Effector memory CD4-positive, alpha-beta T cell (primary cell): ENCODE results near the gene EXOC7.
"Not testable (repeated sequence)": the region's sequence is repeated elsewhere in the genome, so short reads cannot be mapped to it uniquely, and the experiment has no call there.

Experiments
- DNase-seq, 3 donors: peaks; one replicate each; pipeline ENCODE4 v3.0.0-alpha.2; 2020
- H3K27ac ChIP-seq: 2 replicates; pipeline ENCODE4 v1.7.0; 2013; ENCODE audit warnings: mild to moderate bottlenecking, low read length, moderate library complexity; ENCODE audit not compliant: insufficient read depth, poor library complexity, severe bottlenecking
- H3K27me3 ChIP-seq: replicated peaks from 2 replicates; pipeline ENCODE4 v1.7.0; 2013; ENCODE audit warnings: mild to moderate bottlenecking, low read length; ENCODE audit not compliant: insufficient read depth, control insufficient read depth, poor library complexity, severe bottlenecking
- H3K36me3 ChIP-seq: 2 replicates; pipeline ENCODE4 v1.7.0; 2013; ENCODE audit warnings: mild to moderate bottlenecking, low read length, moderate library complexity; ENCODE audit not compliant: control insufficient read depth, insufficient read depth
- H3K4me1 ChIP-seq: 2 replicates; pipeline ENCODE4 v1.7.0; 2013; ENCODE audit warnings: low read length, mild to moderate bottlenecking; ENCODE audit not compliant: control insufficient read depth, insufficient read depth, poor library complexity, severe bottlenecking
- H3K4me3 ChIP-seq: 2 replicates; pipeline ENCODE4 v1.7.0; 2013; ENCODE audit warnings: low read length, low read depth, mild to moderate bottlenecking; ENCODE audit not compliant: insufficient read depth, poor library complexity, severe bottlenecking
- H3K9me3 ChIP-seq: 2 replicates; pipeline ENCODE4 v1.7.0; 2013; ENCODE audit warnings: mild to moderate bottlenecking, low read length, moderate library complexity; ENCODE audit not compliant: control insufficient read depth

Gene EXOC7

GRCh38 chr17:76051561-76051960 is 52.0 kb downstream of the EXOC7 start:
- H3K27ac ChIP-seq = no peak overlapping the region
- peaks cover 74% of the 10 kb centered on the region for H3K36me3 ChIP-seq
- H3K9me3 ChIP-seq = no peaks in the 10 kb centered on the region
- no peak overlapping the region for H3K4me3 ChIP-seq
- DNase-seq = no peak
- no peaks in the 10 kb centered on the region for H3K27me3 ChIP-seq
- no peaks in the 10 kb centered on the region for H3K4me1 ChIP-seq

GRCh38 chr17:76050538-76051467 is 52.8 kb downstream of the EXOC7 start:
- H3K27me3 ChIP-seq = no peaks in the 10 kb centered on the region
- H3K36me3 ChIP-seq = peaks cover 73% of the 10 kb centered on the region
- H3K9me3 ChIP-seq = no peaks in the 10 kb centered on the region
- no peak overlapping the region for H3K4me3 ChIP-seq
- H3K27ac ChIP-seq = no peak overlapping the region
- no peak for DNase-seq
- H3K4me1 ChIP-seq = no peaks in the 10 kb centered on the region

DNA sequence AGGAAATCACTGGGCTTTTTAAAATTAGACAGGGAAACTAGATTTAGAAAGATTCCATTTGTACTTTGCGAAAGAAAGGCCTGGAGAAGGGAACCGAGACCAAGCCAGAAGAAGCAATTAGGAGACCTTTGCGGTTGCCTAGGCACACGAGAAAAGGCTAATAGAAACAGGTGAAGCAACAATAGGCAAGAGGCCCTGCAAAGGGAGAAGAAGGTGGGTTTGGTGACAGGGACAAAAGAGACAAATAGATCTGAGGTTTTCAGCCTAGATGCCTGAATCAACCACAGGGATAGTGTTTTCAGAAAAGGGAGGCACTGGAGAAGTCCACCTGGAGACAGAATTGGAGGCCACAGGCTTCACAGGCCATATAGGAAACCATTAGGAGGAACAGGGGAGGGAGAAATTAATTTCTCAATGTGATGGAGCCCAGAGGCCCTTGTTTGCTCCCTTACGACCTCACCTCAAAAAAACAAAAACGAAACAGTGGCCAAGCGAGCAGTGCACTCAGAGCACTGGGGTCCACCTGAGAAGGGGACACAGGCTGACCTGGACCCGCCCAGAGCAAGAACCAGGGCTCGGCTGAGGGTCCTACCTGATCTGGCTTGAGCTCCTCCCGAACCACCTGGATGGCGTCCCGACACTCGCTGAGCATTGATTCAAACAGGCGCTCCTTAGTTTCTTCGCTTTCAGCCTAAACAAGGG is 53.6 kb downstream of the EXOC7 start:
- H3K36me3 ChIP-seq = peaks cover 74% of the 10 kb centered on the region
- no peak for DNase-seq

DNA sequence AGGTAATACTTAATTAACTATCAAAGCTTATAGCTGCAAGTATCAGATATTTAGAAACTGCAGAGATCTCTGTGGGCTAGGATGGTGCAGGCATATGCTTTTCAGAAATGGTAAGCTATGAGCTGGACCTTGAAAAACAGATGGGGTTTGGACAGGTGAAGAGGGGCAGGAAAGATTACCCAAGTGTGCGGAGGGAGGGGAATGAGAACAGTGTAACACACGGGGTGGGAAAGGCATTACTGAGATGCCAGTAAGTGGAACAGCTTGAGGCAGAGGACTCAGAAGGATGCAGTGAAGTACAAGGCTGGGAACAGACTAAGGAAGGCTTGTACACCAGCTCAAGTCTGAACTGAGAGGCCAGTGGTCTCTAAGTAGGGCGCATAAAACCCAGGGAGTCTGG is 54.3 kb downstream of the EXOC7 start:
- Histone ChIP-seq H3K4me3 (no peak overlapping the region), H3K9me3 (no peaks in the 10 kb centered on the region), H3K4me1 (no peaks in the 10 kb centered on the region), H3K27me3 (no peaks in the 10 kb centered on the region), H3K27ac (no peak overlapping the region), H3K36me3 (peaks cover 80% of the 10 kb centered on the region)
- DNase-seq = no peak

More for the DNA sequence above, 53.6 kb downstream of the EXOC7 start:
- Histone ChIP-seq H3K27ac (peak overlapping the region; percentile 7), H3K9me3 (no peaks in the 10 kb centered on the region), H3K27me3 (no peaks in the 10 kb centered on the region), H3K4me1 (no peaks in the 10 kb centered on the region), H3K4me3 (no peak overlapping the region)

DNA sequence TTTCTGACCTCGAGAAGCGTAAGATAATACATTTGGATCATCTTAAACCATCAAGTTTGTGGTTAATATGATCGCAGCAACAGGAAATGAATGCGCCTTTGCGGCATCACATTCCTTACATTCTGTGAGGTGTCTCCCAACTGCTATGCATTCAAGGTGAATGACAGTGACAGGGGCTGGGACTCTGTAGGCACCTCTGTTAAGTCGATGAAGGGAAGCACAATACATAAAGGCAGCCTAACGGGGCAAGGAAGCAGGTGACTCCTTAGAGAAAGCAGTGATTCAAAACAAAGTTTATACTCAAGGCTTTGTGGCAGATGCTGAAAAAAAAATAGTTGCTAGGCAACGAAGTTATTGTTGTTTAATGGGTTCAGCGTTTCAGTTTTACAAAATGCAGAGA is 54.9 kb downstream of the EXOC7 start:
- Histone ChIP-seq H3K9me3 (no peaks in the 10 kb centered on the region), H3K27ac (no peak overlapping the region), H3K4me1 (no peaks in the 10 kb centered on the region), H3K36me3 (peaks cover 81% of the 10 kb centered on the region), H3K4me3 (no peak overlapping the region), H3K27me3 (no peaks in the 10 kb centered on the region)
- DNase-seq = no peak

DNA sequence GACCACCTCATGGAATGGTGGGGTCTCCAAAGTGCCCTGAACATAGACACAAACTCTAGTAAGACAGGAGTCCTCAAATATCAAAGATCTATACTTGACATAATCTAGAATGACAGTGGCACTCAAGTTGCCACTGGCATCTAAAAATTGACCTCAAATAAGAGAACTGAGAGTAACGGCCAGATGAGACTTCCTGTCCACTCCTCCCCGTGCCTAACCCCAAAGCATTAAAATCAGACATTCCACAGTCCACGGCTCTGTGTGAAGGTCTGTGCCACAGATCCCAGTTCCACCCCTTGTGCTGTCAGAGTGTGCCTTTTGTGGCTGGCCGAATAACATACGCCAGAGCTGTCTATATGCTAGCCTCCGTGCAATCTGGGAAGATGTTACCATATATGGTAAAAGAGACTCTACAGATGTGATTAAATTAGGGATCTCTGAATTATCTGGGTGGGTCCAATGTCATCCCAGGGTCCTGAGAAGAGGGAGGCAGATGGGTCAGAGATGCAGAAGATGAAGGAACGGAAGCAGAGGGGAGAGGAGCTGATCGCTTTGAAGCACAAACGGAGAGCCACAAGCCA is 55.5 kb downstream of the EXOC7 start:
- Histone ChIP-seq H3K27ac (no peak overlapping the region), H3K9me3 (no peaks in the 10 kb centered on the region)

DNA sequence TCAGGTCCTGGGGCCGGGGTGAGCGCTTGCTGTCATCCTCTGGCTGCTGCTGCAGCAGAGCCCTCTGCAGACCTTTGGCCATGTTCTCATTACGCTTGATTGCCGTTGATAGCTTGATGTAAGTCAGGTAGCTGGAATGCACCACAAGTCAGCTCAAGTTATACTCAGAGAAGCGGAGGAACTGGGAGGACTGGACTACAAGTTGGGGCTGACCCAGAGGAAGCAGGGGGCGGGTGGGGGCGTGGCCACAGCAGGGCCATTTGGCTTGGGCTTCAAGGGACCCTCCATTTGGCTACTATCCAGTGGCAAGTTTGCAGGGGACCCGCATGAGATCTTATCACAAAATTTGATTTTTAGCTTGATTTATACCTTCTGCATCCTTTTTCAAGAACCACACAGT is 57.5 kb downstream of the EXOC7 start:
- DNase-seq = no peak
- Histone ChIP-seq H3K36me3 (peaks cover 89% of the 10 kb centered on the region), H3K27me3 (no peaks in the 10 kb centered on the region), H3K4me1 (no peaks in the 10 kb centered on the region), H3K27ac (no peak overlapping the region), H3K4me3 (no peak overlapping the region), H3K9me3 (no peaks in the 10 kb centered on the region)

More for the DNA sequence above, 55.5 kb downstream of the EXOC7 start:
- H3K4me3 ChIP-seq = no peak overlapping the region
- H3K27me3 ChIP-seq = no peaks in the 10 kb centered on the region
- no peaks in the 10 kb centered on the region for H3K4me1 ChIP-seq
- DNase-seq = no peak
- peaks cover 82% of the 10 kb centered on the region for H3K36me3 ChIP-seq

GRCh38 chr17:76044475-76045007 is 59.0 kb downstream of the EXOC7 start:
- not testable (repeated sequence) for H3K4me3 ChIP-seq, H3K4me1 ChIP-seq, DNase-seq, H3K27ac ChIP-seq, H3K9me3 ChIP-seq, H3K27me3 ChIP-seq
- H3K36me3 ChIP-seq = peaks cover 91% of the 10 kb centered on the region

GRCh38 chr17:76042868-76043267 is 60.7 kb downstream of the EXOC7 start:
- peaks cover 91% of the 10 kb centered on the region for H3K36me3 ChIP-seq
- H3K27ac ChIP-seq, DNase-seq, H3K27me3 ChIP-seq, H3K4me1 ChIP-seq, H3K4me3 ChIP-seq, H3K9me3 ChIP-seq: not testable (repeated sequence)
